Left ventricle myocardium inferior (tissue), 1 donor: ENCODE results near the gene ATXN1. TPM values are rescaled to one million over a fixed set of nuclear protein-coding genes. Genes with fewer than 3 reads are reported as not detected.
"Not testable (repeated sequence)": the region's sequence is repeated elsewhere in the genome, so short reads cannot be mapped to it uniquely, and the experiment has no call there.

ENCODE experiments used
- DNase-seq: peaks from one replicate; pipeline ENCODE4 v3.0.0-alpha.2; 2020
- H3K27ac ChIP-seq: fragments of 200-600 bp; replicated peaks from 2 replicates; pipeline ENCODE4 v1.8.0; 2021
- H3K27me3 ChIP-seq: fragments of 200-600 bp; 2 replicates; pipeline ENCODE4 v1.8.0; 2021; ENCODE audit warnings: low read depth
- H3K36me3 ChIP-seq: fragments of 200-600 bp; 2 replicates; pipeline ENCODE4 v1.8.0; 2021
- H3K4me1 ChIP-seq: fragments of 200-600 bp; 2 replicates; pipeline ENCODE4 v1.8.0; 2021
- H3K4me3 ChIP-seq: fragments of 200-600 bp; 2 replicates; pipeline ENCODE4 v1.8.0; 2021; ENCODE audit warnings: mild to moderate bottlenecking, moderate library complexity
- H3K9me3 ChIP-seq: fragments of 200-600 bp; replicated peaks from 2 replicates; pipeline ENCODE4 v1.8.0; 2021
- CTCF ChIP-seq: fragments of 200-600 bp; IDR thresholded peaks from 2 replicates; pipeline ENCODE4 v1.8.0; 2021; ENCODE audit warnings: antibody characterized with exemption, mild to moderate bottlenecking, borderline replicate concordance
- intact Hi-C: fragments of 100-400 bp; cut with micrococcal nuclease; formaldehyde crosslinking; loops from one replicate; pipeline ENCODE4 v1.11.0; 2022
- total RNA-seq: library from RNA; stranded (reverse); fragmentation: NEBNext Ultra II Directional; extraction: Animal tissue kit (Norgen Biotek cat#: 25700); gene quantifications from one replicate; pipeline ENCODE4 v1.2.1, GENCODE V29; 2021
- donor health status: DM: no; HTN: yes; CAD: no; lungs with severe emphysema.

Gene ATXN1
- total RNA-seq, 1 donor from 2014 or later, result 41.5 TPM

- no peak for TF ChIP-seq CTCF
- intact Hi-C loops, result no loop called here
Measured at GRCh38 chr6:16466800-16467553, 294.3 kb downstream of the ATXN1 start.

DNA sequence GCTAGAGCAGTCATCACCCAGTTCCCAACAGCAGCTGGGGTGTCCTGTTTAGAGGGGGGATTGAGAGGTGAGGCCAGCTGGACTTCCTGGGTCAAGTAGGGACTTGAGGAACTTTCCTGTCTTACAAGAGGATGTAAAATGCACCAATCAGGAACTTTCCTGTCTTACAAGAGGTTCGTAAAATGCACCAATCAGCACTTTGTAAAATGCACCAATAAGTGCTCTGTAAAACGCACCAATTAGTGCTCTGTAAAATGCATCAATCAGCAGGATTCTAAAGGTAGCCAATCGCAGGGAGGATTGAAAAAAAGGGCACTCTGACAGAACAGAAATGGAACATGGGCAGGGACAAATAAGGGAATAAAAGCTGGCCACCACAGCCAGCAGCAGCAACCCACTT is 297.2 kb downstream of the ATXN1 start:
- intact Hi-C loops, result no loop called here
- no peak for TF ChIP-seq CTCF
- H3K9me3 ChIP-seq, result no peaks in the 10 kb centered on the region

More at GRCh38 chr6:16466800-16467553, 294.3 kb downstream of the ATXN1 start:
- no peaks in the 10 kb centered on the region for H3K9me3 ChIP-seq
- H3K4me1 ChIP-seq, result peaks cover 4% of the 10 kb centered on the region
- no peak for DNase-seq
- no peaks in the 10 kb centered on the region for H3K36me3 ChIP-seq
- no peak overlapping the region for H3K27ac ChIP-seq
- H3K4me3 ChIP-seq, result no peak overlapping the region
- no peaks in the 10 kb centered on the region for H3K27me3 ChIP-seq

DNA sequence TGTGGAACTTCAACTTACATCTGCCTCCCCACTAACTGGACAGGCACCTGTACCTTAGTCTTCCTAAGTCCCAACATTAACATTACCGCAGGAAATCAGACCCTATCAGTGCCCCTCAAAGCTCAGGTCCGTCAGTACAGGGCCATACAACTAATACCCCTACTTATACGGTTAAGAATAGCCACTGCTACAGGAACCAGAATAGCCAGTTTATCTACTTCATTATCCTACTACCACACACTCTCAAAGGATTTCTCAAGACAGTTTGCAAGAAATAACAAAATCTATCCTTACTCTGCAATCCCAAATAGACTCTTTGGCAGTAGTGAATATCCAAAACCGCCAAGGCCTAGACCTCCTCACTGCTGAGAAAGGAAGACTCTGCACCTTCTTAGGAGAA is 298.0 kb downstream of the ATXN1 start:
- H3K36me3 ChIP-seq, H3K4me1 ChIP-seq, DNase-seq, H3K4me3 ChIP-seq, H3K27me3 ChIP-seq, intact Hi-C loops, H3K27ac ChIP-seq, H3K9me3 ChIP-seq: not testable (repeated sequence)

More for the DNA sequence above, 297.2 kb downstream of the ATXN1 start:
- H3K36me3 ChIP-seq, result no peaks in the 10 kb centered on the region
- H3K27me3 ChIP-seq, result no peaks in the 10 kb centered on the region
- H3K4me3 ChIP-seq, result no peak overlapping the region
- DNase-seq, result no peak
- H3K4me1 ChIP-seq, result no peaks in the 10 kb centered on the region
- H3K27ac ChIP-seq, result no peak overlapping the region

- Histone ChIP-seq H3K4me1 (no peaks in the 10 kb centered on the region), H3K4me3 (no peak overlapping the region), H3K36me3 (peaks cover 6% of the 10 kb centered on the region), H3K27me3 (no peaks in the 10 kb centered on the region), H3K9me3 (peaks cover 8% of the 10 kb centered on the region), H3K27ac (no peak overlapping the region)
- DNase-seq, result no peak
- intact Hi-C loops, result no loop called here
- TF ChIP-seq CTCF, result no peak
Measured at GRCh38 chr6:16461491-16461890, 299.8 kb downstream of the ATXN1 start.

DNA sequence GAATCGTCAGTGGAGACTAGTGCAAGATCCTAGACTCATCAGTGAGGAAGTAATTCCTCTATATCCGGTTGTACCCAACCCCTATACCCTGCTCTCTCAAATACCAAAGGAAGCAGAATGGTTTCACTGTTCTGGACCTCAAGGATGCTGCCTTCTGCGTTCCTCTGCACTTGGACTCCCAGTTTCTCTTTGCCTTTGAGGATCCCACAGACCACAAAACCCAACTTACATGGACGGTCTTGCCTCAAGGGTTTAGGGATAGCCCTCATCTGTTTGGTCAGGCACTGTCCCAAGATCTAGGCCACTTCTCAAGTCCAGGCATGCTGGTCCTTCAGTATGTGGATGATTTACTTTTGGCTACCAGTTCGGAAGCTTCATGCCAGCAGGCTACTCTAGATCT is 301.8 kb downstream of the ATXN1 start:
- H3K4me1 ChIP-seq, H3K27me3 ChIP-seq, H3K27ac ChIP-seq, DNase-seq, intact Hi-C loops, H3K36me3 ChIP-seq, H3K4me3 ChIP-seq: not testable (repeated sequence)
- H3K9me3 ChIP-seq, result peaks cover 21% of the 10 kb centered on the region

DNA sequence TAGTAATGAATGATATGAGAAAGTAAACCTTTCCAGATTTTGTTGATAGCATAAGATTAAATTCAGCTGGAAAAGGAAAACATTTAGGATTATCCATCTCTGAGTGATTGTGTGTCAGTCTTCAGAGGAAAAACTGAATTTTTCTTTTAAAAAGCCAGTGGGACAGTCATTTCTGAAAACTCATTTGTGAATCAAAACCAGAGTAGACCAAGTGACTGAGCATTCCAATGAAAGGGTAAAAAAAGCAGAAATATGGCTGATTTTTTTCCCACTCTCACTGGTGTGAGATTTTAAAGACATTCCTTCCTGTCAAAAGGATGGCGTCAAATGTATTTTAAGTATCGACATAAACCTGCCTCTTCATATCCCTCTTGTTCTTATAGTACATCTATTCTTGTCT is 308.9 kb downstream of the ATXN1 start:
- Histone ChIP-seq H3K4me1 (peaks cover 11% of the 10 kb centered on the region), H3K36me3 (peaks cover 5% of the 10 kb centered on the region), H3K9me3 (peaks cover 21% of the 10 kb centered on the region), H3K27ac (no peak overlapping the region), H3K27me3 (no peaks in the 10 kb centered on the region), H3K4me3 (no peak overlapping the region)
- DNase-seq, result no peak
- intact Hi-C loops, result no loop called here
- no peak for TF ChIP-seq CTCF
